ENCODE data around the gene ACAD8.

The ACAD8 gene

GRCh38 chr11:134240592-134240991, 12.8 kb upstream of the ACAD8 start:
- no peaks in the 10 kb centered on the region for H3K79me2 ChIP-seq (ENCODE audit: control insufficient read depth, insufficient read depth, low read length, unreplicated experiment)
- no peaks in the 10 kb centered on the region for H3K4me1 ChIP-seq (ENCODE audit: control insufficient read depth, insufficient read depth, low read length, unreplicated experiment)
- no peaks in the 10 kb centered on the region for H3K27me3 ChIP-seq (ENCODE audit: insufficient read depth, low read length)
- no peak overlapping the region for H2AFZ ChIP-seq (ENCODE audit: low read length, unreplicated experiment)
- H3K4me3 ChIP-seq (ENCODE audit: low read depth, low read length), result no peak overlapping the region
- H3K36me3 ChIP-seq (ENCODE audit: insufficient read depth, low read length), result no peaks in the 10 kb centered on the region
- H3K27ac ChIP-seq (ENCODE audit: low read depth, low read length), result no peak overlapping the region

GRCh38 chr11:134242376-134242775, 11.0 kb upstream of the ACAD8 start:
- Histone ChIP-seq H3K4me3 (ENCODE audit: low read depth, low read length) (no peak overlapping the region), H3K79me2 (ENCODE audit: control insufficient read depth, insufficient read depth, low read length, unreplicated experiment) (no peaks in the 10 kb centered on the region), H3K27ac (ENCODE audit: low read depth, low read length) (no peak overlapping the region), H3K4me1 (ENCODE audit: control insufficient read depth, insufficient read depth, low read length, unreplicated experiment) (no peaks in the 10 kb centered on the region), H2AFZ (ENCODE audit: low read length, unreplicated experiment) (no peak overlapping the region), H3K27me3 (ENCODE audit: insufficient read depth, low read length) (no peaks in the 10 kb centered on the region), H3K36me3 (ENCODE audit: insufficient read depth, low read length) (no peaks in the 10 kb centered on the region; the same call in 1 of the 2 replicates)

- H3K27ac ChIP-seq (ENCODE audit: low read depth, low read length), result no peak overlapping the region
- no peak overlapping the region for H3K4me3 ChIP-seq (ENCODE audit: low read depth, low read length)
- H3K36me3 ChIP-seq (ENCODE audit: insufficient read depth, low read length), result peaks cover 6% of the 10 kb centered on the region; the same call in 1 of the 2 replicates
- no peaks in the 10 kb centered on the region for H3K4me1 ChIP-seq (ENCODE audit: control insufficient read depth, insufficient read depth, low read length, unreplicated experiment)
- H2AFZ ChIP-seq (ENCODE audit: low read length, unreplicated experiment), result no peak overlapping the region
- no peaks in the 10 kb centered on the region for H3K79me2 ChIP-seq (ENCODE audit: control insufficient read depth, insufficient read depth, low read length, unreplicated experiment)
- no peaks in the 10 kb centered on the region for H3K27me3 ChIP-seq (ENCODE audit: insufficient read depth, low read length)
These were observed 9.5 kb upstream of the ACAD8 start for GRCh38 chr11:134243913-134244312.

DNA sequence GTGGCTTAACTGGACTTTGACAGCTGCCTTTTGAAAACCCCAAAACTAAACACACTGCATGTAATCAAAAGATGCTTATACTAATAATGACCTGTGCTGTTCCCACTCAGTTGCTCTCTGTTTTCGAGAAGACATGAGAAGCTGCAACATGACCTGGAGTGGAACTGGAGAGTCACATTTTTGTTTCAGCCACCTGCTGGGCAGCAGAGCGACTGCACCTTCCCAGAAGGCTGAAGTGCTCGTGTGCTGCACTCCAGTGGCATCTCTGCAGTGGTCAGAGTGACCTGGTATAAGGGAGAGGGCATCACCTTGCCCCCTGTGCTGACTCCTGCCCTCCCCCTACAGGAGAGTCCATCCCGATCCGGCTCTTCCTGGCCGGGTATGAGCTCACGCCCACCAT, 8.8 kb upstream of the ACAD8 start:
- Histone ChIP-seq H3K27ac (ENCODE audit: low read depth, low read length) (no peak overlapping the region), H3K36me3 (ENCODE audit: insufficient read depth, low read length) (peaks cover 6% of the 10 kb centered on the region; the same call in 1 of the 2 replicates), H3K79me2 (ENCODE audit: control insufficient read depth, insufficient read depth, low read length, unreplicated experiment) (no peaks in the 10 kb centered on the region), H3K27me3 (ENCODE audit: insufficient read depth, low read length) (no peaks in the 10 kb centered on the region), H3K4me3 (ENCODE audit: low read depth, low read length) (no peak overlapping the region), H3K4me1 (ENCODE audit: control insufficient read depth, insufficient read depth, low read length, unreplicated experiment) (no peaks in the 10 kb centered on the region), H2AFZ (ENCODE audit: low read length, unreplicated experiment) (no peak overlapping the region)

GRCh38 chr11:134245434-134245833, 7.9 kb upstream of the ACAD8 start:
- Histone ChIP-seq H3K36me3 (ENCODE audit: insufficient read depth, low read length) (peaks cover 13% of the 10 kb centered on the region), H3K27ac (ENCODE audit: low read depth, low read length) (no peak overlapping the region), H3K4me1 (ENCODE audit: control insufficient read depth, insufficient read depth, low read length, unreplicated experiment) (no peaks in the 10 kb centered on the region)

GRCh38 chr11:134246100-134246499, 7.3 kb upstream of the ACAD8 start:
- no peaks in the 10 kb centered on the region for H3K79me2 ChIP-seq (ENCODE audit: control insufficient read depth, insufficient read depth, low read length, unreplicated experiment)
- H3K27ac ChIP-seq (ENCODE audit: low read depth, low read length), result no peak overlapping the region
- no peaks in the 10 kb centered on the region for H3K27me3 ChIP-seq (ENCODE audit: insufficient read depth, low read length)
- no peak overlapping the region for H3K4me3 ChIP-seq (ENCODE audit: low read depth, low read length)
- no peak overlapping the region for H2AFZ ChIP-seq (ENCODE audit: low read length, unreplicated experiment)
- H3K36me3 ChIP-seq (ENCODE audit: insufficient read depth, low read length), result peaks cover 13% of the 10 kb centered on the region
- no peaks in the 10 kb centered on the region for H3K4me1 ChIP-seq (ENCODE audit: control insufficient read depth, insufficient read depth, low read length, unreplicated experiment)

More at GRCh38 chr11:134245434-134245833, 7.9 kb upstream of the ACAD8 start:
- Histone ChIP-seq H3K27me3 (ENCODE audit: insufficient read depth, low read length) (no peaks in the 10 kb centered on the region), H3K4me3 (ENCODE audit: low read depth, low read length) (no peak overlapping the region), H3K79me2 (ENCODE audit: control insufficient read depth, insufficient read depth, low read length, unreplicated experiment) (no peaks in the 10 kb centered on the region), H2AFZ (ENCODE audit: low read length, unreplicated experiment) (no peak overlapping the region)

DNA sequence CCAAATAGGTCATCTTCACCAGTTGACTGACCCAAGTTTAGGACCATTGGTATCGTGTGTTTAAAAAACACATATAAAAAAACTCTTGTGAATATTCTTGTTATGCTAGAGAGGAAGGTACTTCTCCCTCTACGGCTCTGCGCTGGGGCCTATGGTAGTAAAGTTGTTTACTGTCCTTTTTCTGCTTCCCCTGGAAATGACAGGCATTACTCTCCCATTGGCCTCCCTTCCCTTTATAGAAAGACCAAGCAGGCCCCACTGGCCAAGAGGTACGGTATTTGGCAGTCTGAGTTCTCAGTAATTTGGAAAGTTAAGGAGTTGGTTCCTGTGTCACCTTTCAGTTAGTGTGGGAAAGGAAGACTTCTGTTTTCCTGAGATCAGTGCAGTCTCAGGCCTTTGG, 6.7 kb upstream of the ACAD8 start:
- no peak overlapping the region for H2AFZ ChIP-seq (ENCODE audit: low read length, unreplicated experiment)
- H3K4me1 ChIP-seq (ENCODE audit: control insufficient read depth, insufficient read depth, low read length, unreplicated experiment), result no peaks in the 10 kb centered on the region
- no peak overlapping the region for H3K4me3 ChIP-seq (ENCODE audit: low read depth, low read length)
- no peaks in the 10 kb centered on the region for H3K79me2 ChIP-seq (ENCODE audit: control insufficient read depth, insufficient read depth, low read length, unreplicated experiment)
- H3K36me3 ChIP-seq (ENCODE audit: insufficient read depth, low read length), result peaks cover 13% of the 10 kb centered on the region
- no peaks in the 10 kb centered on the region for H3K27me3 ChIP-seq (ENCODE audit: insufficient read depth, low read length)
- H3K27ac ChIP-seq (ENCODE audit: low read depth, low read length), result no peak overlapping the region

DNA sequence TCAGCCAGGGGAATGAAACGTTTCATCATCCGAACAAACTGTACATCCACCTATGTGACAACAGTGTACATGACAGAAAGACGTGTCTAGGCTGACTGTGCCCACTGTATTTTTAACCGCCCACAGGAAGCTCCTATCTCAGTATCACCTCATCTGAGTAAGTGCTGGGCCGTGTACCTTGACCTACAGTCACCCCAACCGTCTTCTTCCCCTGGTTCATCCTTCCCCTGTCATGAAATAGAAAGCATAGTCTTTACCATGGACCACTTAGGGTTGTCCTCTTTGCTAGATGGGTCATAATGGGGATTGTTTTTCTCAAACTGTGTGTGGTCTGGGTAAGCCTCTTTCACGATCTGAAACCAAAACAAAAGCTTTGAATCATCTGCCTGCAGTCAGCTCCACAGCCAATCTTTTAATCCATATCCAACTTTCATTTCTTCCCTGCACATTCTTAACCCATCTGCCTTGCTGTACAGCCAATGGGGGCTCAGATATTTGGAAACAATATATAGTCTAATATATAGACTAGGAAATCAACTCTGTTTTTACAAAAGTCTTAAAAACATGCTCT, 4.4 kb upstream of the ACAD8 start:
- Histone ChIP-seq H3K36me3 (ENCODE audit: insufficient read depth, low read length) (peaks cover 13% of the 10 kb centered on the region), H3K27me3 (ENCODE audit: insufficient read depth, low read length) (no peaks in the 10 kb centered on the region), H3K27ac (ENCODE audit: low read depth, low read length) (no peak overlapping the region), H3K4me3 (ENCODE audit: low read depth, low read length) (no peak overlapping the region), H3K79me2 (ENCODE audit: control insufficient read depth, insufficient read depth, low read length, unreplicated experiment) (peaks cover 8% of the 10 kb centered on the region), H3K4me1 (ENCODE audit: control insufficient read depth, insufficient read depth, low read length, unreplicated experiment) (peaks cover 8% of the 10 kb centered on the region), H2AFZ (ENCODE audit: low read length, unreplicated experiment) (no peak overlapping the region)

- H3K4me3 ChIP-seq (ENCODE audit: low read depth, low read length), result no peak overlapping the region
- peaks cover 13% of the 10 kb centered on the region for H3K4me1 ChIP-seq (ENCODE audit: control insufficient read depth, insufficient read depth, low read length, unreplicated experiment)
- H3K27me3 ChIP-seq (ENCODE audit: insufficient read depth, low read length), result no peaks in the 10 kb centered on the region
- H3K36me3 ChIP-seq (ENCODE audit: insufficient read depth, low read length), result peaks cover 13% of the 10 kb centered on the region
- H3K79me2 ChIP-seq (ENCODE audit: control insufficient read depth, insufficient read depth, low read length, unreplicated experiment), result peaks cover 17% of the 10 kb centered on the region
- no peak overlapping the region for H3K27ac ChIP-seq (ENCODE audit: low read depth, low read length)
- no peak overlapping the region for H2AFZ ChIP-seq (ENCODE audit: low read length, unreplicated experiment)
These were observed 3.1 kb upstream of the ACAD8 start for GRCh38 chr11:134250246-134250645.

- Histone ChIP-seq H3K79me2 (ENCODE audit: control insufficient read depth, insufficient read depth, low read length, unreplicated experiment) (peaks cover 17% of the 10 kb centered on the region), H3K4me3 (ENCODE audit: low read depth, low read length) (no peak overlapping the region), H3K4me1 (ENCODE audit: control insufficient read depth, insufficient read depth, low read length, unreplicated experiment) (peaks cover 13% of the 10 kb centered on the region), H2AFZ (ENCODE audit: low read length, unreplicated experiment) (no peak overlapping the region), H3K36me3 (ENCODE audit: insufficient read depth, low read length) (peaks cover 13% of the 10 kb centered on the region), H3K27ac (ENCODE audit: low read depth, low read length) (no peak overlapping the region), H3K27me3 (ENCODE audit: insufficient read depth, low read length) (no peaks in the 10 kb centered on the region)
These were observed 2.7 kb upstream of the ACAD8 start for GRCh38 chr11:134250675-134251074.

DNA sequence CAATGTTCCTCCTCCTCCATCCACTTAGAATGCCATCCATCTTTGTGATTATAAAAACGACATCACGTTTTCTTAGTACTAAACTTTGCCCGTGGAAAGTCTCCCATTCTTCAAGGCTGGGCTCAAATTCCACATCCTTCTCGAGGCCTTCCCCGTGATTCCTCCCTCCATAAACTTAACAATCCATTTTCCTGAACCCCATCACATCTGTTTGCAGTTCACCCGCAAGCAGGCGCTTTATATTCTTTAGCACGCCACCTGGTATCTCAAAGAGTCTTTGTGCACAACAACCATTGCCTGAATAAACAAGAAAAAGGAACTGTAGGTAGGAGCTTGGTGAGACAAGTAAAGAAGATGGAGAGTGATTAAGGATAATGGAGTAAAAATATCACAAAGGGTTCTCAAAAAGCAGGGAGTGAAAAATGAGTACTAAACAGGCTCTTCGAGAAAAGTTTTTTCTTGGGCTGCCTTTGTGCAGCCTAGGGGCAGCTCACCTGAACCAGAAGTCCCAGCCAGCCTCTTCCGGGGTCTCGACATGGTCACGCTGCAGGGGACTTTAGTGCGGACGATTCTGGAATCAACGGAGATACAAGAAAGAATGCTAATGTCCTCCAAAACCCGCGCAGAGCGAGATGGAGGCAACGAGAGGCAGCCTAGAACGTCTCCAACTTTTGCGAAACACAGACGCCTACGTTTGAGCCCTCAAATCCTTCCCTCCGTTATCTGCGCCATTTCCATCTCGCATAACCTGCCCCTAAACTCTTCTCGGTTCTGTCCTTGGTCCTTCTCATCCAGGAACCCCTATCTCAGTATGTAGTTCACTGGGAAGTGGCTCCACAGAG, 801 bp upstream of the ACAD8 start:
- H3K27ac ChIP-seq (ENCODE audit: low read depth, low read length), result no peak overlapping the region
- peak overlapping the region; percentile 82 for H3K4me3 ChIP-seq (ENCODE audit: low read depth, low read length)
- H3K79me2 ChIP-seq (ENCODE audit: control insufficient read depth, insufficient read depth, low read length, unreplicated experiment), result peaks cover 17% of the 10 kb centered on the region
- peaks cover 13% of the 10 kb centered on the region for H3K4me1 ChIP-seq (ENCODE audit: control insufficient read depth, insufficient read depth, low read length, unreplicated experiment)
- peaks cover 13% of the 10 kb centered on the region for H3K36me3 ChIP-seq (ENCODE audit: insufficient read depth, low read length)
- H3K27me3 ChIP-seq (ENCODE audit: insufficient read depth, low read length), result no peaks in the 10 kb centered on the region
- peak overlapping the region; percentile 89 for H2AFZ ChIP-seq (ENCODE audit: low read length, unreplicated experiment)
